ENCODE measurements around the gene MZF1.

Gene MZF1

DNA sequence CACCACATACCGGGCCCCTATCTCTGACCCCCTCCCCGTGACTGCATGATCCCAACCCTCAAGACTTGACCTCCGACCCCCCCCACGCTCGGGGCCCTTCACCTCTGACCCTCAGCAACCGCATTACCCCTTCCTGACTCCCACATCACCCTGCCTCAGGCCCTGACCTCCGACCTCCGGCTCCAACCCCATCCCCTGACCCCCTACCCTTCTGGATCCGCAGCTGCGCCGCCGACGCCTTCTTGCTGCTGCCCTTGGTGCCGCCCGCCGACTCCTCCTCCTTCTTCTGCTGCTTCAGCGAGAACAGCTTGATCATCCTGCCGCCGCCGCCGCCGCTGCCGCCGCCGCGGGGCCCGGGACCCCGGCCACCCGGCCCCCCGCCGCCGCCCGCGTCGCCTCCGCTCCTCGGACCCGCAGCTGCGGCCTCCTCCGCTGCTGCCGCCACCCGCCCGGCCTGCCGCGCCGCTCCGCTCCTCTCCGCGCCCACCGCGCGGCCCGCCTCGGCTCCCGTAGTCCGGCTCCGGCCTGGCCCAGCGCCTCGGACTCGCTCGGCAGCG, 15.0 kb downstream of the MZF1 start, which contains the start of gene UBE2M:
Gene UBE2M, minus strand, starts transcription at position 546 of the 557 bp plus-strand sequence. Its CDS starts 230 bp downstream, at position 316.
- ATAC-seq: no peak
- no peak for TF ChIP-seq SNAI2 (CRISPR knock-in tag; IDR thresholded peaks at IDR 0.05)
- TF ChIP-seq ZNF8 (CRISPR knock-in tag; IDR thresholded peaks at IDR 0.05): no peak
- TF ChIP-seq PPARA (CRISPR knock-in tag; IDR thresholded peaks at IDR 0.05; ENCODE audit: borderline replicate concordance): no peak

DNA sequence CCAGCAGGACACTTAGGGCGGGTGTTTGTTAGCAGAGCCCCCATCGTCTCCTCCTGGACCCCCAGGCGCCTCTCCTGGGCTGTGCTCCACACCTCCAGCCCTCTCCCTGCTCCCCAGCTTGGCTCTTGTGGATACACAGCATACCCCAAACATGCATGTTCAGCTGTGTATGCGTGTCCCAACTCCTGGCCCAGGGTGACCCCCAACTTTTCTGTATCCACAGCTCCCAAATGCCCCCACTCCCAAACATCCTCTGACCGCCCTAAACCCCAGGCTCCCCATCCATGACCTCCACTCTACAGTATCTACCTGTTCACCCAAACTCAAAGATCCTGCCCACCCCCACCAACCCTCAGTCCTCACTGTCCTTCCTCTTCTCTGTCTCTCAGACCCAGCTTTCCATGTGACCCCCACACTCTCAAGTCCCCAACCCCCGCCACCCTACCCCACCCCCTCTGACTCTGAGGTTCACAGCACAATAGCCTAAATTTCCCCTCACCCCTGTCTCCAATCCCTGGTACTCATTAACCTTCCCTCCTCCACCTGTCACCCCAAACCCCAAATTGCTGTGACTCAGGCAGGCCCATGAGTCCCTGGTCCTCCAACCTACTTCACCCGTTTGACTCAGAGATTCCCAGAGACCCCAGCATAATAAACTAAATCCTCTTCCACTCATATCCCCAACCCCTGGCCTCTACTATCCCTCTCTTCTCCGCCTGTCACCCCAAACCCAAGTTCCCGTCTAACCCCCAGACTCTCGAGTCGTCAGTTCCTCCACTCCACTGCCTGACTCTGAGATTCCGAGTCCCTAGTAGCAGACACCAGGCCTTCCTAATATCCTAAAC, 15.7 kb downstream of the MZF1 start:
- no peak for TF ChIP-seq ZFP3 (CRISPR knock-in tag; IDR thresholded peaks at IDR 0.05)
- ATAC-seq: no peak

- no peak for ATAC-seq
These were observed 16.4 kb downstream of the MZF1 start for GRCh38 chr19:58556622-58557220.

DNA sequence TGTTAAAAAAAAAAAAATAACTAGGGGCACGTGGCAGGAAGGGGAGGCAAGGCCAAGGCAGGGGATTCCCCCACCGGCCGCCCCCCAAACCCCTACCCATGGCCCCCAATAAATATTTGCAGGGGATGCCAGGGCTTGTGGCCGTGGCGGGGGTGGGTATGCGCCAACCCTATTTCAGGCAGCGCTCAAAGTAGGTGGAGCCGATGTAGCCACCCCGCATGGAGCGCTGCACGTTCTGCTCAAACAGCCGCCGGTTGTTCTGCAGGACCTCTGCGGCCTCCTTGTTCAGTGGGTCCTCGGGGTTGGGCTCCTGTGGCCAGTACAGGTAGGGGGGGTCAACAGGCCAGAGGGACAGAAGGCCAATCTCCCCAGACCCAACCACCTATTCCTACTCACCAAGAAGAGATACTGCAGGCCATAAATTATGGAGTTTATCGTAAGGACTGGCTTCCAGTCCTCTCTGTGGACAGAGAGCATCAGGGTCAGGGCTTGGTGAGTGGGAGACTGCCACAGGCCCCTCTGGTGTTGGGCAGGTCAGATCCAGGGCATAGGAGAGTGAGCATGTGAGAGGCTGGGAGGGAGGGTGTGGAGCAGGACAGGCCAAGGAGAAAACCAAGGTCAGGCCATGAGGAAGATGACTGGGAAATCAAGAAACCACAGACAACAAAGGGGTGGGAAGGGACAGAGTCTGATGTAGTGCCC, 17.1 kb downstream of the MZF1 start:
- no peak for ATAC-seq
- no peak for TF ChIP-seq GLIS3 (CRISPR knock-in tag; IDR thresholded peaks at IDR 0.05)
- TF ChIP-seq ESRRG (CRISPR knock-in tag; IDR thresholded peaks at IDR 0.05): no peak

More at GRCh38 chr19:58556622-58557220, 16.4 kb downstream of the MZF1 start:
- TF ChIP-seq ZNF565 (CRISPR knock-in tag; conservative IDR thresholded peaks at IDR 0.05; ENCODE audit: low read depth): no peak
- TF ChIP-seq ZNF70 (CRISPR knock-in tag; IDR thresholded peaks at IDR 0.05): no peak
- no peak for TF ChIP-seq OSR1 (CRISPR knock-in tag; IDR thresholded peaks at IDR 0.05)
- TF ChIP-seq ESRRG (CRISPR knock-in tag; IDR thresholded peaks at IDR 0.05): no peak
- TF ChIP-seq ZFP30 (CRISPR knock-in tag; IDR thresholded peaks at IDR 0.05): no peak
- TF ChIP-seq GLIS3 (CRISPR knock-in tag; IDR thresholded peaks at IDR 0.05): no peak
- TF ChIP-seq TOX (CRISPR knock-in tag; IDR thresholded peaks at IDR 0.05; ENCODE audit: borderline replicate concordance): no peak
- no peak for TF ChIP-seq RARB (CRISPR knock-in tag; IDR thresholded peaks at IDR 0.05)
- no peak for TF ChIP-seq ISL1 (CRISPR knock-in tag; IDR thresholded peaks at IDR 0.05)
- TF ChIP-seq BACH2 (CRISPR knock-in tag; IDR thresholded peaks at IDR 0.05; ENCODE audit: borderline replicate concordance): no peak
- TF ChIP-seq SNAI2 (CRISPR knock-in tag; IDR thresholded peaks at IDR 0.05): no peak
- no peak for TF ChIP-seq CSRNP3 (CRISPR knock-in tag; IDR thresholded peaks at IDR 0.05)
- TF ChIP-seq, protein P1, sequence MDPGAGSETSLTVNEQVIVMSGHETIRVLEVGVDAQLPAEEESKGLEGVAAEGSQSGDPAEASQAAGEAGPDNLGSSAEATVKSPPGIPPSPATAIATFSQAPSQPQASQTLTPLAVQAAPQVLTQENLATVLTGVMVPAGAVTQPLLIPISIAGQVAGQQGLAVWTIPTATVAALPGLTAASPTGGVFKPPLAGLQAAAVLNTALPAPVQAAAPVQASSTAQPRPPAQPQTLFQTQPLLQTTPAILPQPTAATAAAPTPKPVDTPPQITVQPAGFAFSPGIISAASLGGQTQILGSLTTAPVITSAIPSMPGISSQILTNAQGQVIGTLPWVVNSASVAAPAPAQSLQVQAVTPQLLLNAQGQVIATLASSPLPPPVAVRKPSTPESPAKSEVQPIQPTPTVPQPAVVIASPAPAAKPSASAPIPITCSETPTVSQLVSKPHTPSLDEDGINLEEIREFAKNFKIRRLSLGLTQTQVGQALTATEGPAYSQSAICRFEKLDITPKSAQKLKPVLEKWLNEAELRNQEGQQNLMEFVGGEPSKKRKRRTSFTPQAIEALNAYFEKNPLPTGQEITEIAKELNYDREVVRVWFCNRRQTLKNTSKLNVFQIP (CRISPR knock-in tag; IDR thresholded peaks at IDR 0.05; ENCODE audit: borderline replicate concordance, low read depth): no peak
- no peak for TF ChIP-seq TSHZ2 (CRISPR knock-in tag; IDR thresholded peaks at IDR 0.05)
- TF ChIP-seq CSDC2 (CRISPR knock-in tag; IDR thresholded peaks at IDR 0.05): no peak
- TF ChIP-seq ZC3H10 (CRISPR knock-in tag; IDR thresholded peaks at IDR 0.05): no peak

Measured in SK-N-SH treated with all-trans-retinoic acid at 6 μM for 48 hours (cell line).